Heart left ventricle (tissue), 16 donors: ENCODE measurements around the gene DISP2. TPM values are rescaled to one million over a fixed set of nuclear protein-coding genes. Genes with fewer than 3 reads are reported as not detected.

Source experiments
- ATAC-seq, 4 donors: fragments of 200-7000 bp; cut with Tn5 transposase; one replicate each; pipeline ENCODE4 v1.9.1; 2020 to 2022; ENCODE audit warnings: moderate library complexity in 4 of 4, mild to moderate bottlenecking in 3 of 4, moderate number of reproducible peaks in 1 of 4
- DNase-seq, 5 donors: peaks; one replicate each; pipeline ENCODE4 v3.0.0-alpha.2; 2020
- H3K27ac ChIP-seq, 12 donors: fragments of 200-600 bp; sonication (generic) in 4 of 12; one replicate each; pipeline versions ENCODE4 v1.5.0 to v1.8.0; 2016 to 2022; ENCODE audit warnings: mild to moderate bottlenecking in 2 of 12
- H3K27me3 ChIP-seq, 9 donors: fragments of 200-600 bp; sonication (generic) in 2 of 9; one replicate each; pipeline versions ENCODE4 v1.5.1 to v1.8.0; 2016 to 2022; ENCODE audit warnings: mild to moderate bottlenecking in 3 of 9
- H3K36me3 ChIP-seq, 9 donors: fragments of 200-600 bp; sonication (generic) in 2 of 9; one replicate each; pipeline versions ENCODE4 v1.5.0 to v1.8.0; 2018 to 2022; ENCODE audit warnings: mild to moderate bottlenecking in 2 of 9
- H3K4me1 ChIP-seq, 12 donors: fragments of 200-600 bp; sonication (generic) in 4 of 12; one replicate each; pipeline versions ENCODE4 v1.5.0 to v1.8.0; 2016 to 2022; ENCODE audit warnings: mild to moderate bottlenecking in 3 of 12
- H3K4me3 ChIP-seq, 12 donors: fragments of 200-600 bp; sonication (generic) in 4 of 12; one replicate each; pipeline versions ENCODE4 v1.5.0 to v1.8.0; 2017 to 2022; ENCODE audit warnings: mild to moderate bottlenecking in 9 of 12, moderate library complexity in 4 of 12
- H3K9me3 ChIP-seq, 12 donors: fragments of 200-600 bp; sonication (generic) in 4 of 12; one replicate each; pipeline versions ENCODE4 v1.5.0 to v1.8.0; 2016 to 2022; ENCODE audit warnings: mild to moderate bottlenecking in 1 of 12
- CTCF ChIP-seq, 12 donors: fragments of 200-600 bp; sonication (generic) in 4 of 12; IDR thresholded peaks; one replicate each; pipeline versions ENCODE4 v1.5.0 to v1.8.0; 2018 to 2022; ENCODE audit warnings: antibody characterized with exemption in 12 of 12, mild to moderate bottlenecking in 5 of 12
- POLR2A ChIP-seq, 2 donors: fragments of 450-650 bp; IDR thresholded peaks; one replicate each; pipeline ENCODE4 v1.6.1; 2017; ENCODE audit warnings: antibody characterized with exemption in 2 of 2, mild to moderate bottlenecking in 2 of 2, moderate library complexity in 2 of 2
- WGBS, 4 donors: extraction: QIAGEN DNeasy Blood & Tissue Kit in 2 of 4; methylation state at CpG; one replicate each; pipeline versions ENCODE4 v1.1.5 to v1.1.7; 2013 to 2018; 5-methylcytosine and 5-hydroxymethylcytosine counted together
- intact Hi-C, 10 donors: fragments of 100-400 bp; cut with DNase I; formaldehyde crosslinking; loops; one replicate each; pipeline versions ENCODE4 v1.11.1 to v1.14.2; 2022
- polyA plus RNA-seq, 2 donors: library from polyadenylated mRNA; stranded (reverse); fragments of 200-250 nt; gene quantifications; one replicate each; pipeline ENCODE4 v1.2.3, GENCODE V29; 2013
- total RNA-seq, 9 donors: library from RNA; depleted of rRNA in 2 of 9; stranded (reverse); fragments of >200 nt in 2 of 9; fragmentation: NEBNext Ultra II Directional in 3 of 9; extraction: Animal tissue kit (Norgen Biotek cat#: 25700) in 3 of 9; gene quantifications; one replicate each; pipeline versions ENCODE4 v1.1.0 to v1.2.4, GENCODE V29; 2016 to 2023
- donor health status: ischemic (EF 13 %, LVEDD 7.1; RV severe dilation, severe dysfunction).
- donor health status: healthy with polysubstance abuse.
- donor health status: DM: no; HTN: yes; CAD: no.
- donor health status: DM: no; HTN: no; CAD: no.
- donor health status: ischemic (EF 25% LVEDD 6.9; RV normal size, moderate dysfunction).
- donor health status: ischemic (EF 25% LVEDD 5.7; RV mildly dilated, moderate dysfunction).
- donor health status: healthy.
- donor health status: DM: yes; HTN: yes; CAD: no.
- donor health status: ischemic (EF 35%, LVEDD 5.7; RV mildly dilated, moderate dysfunction).
- donor health status: nonischemic (EF 11% LVEDD 7.7; RV severe dilation, severe dysfunction).
- donor health status: DM: yes; HTN: yes; CAD: no.
- donor health status: PGD.
- donor health status: ischemic (EF 29% LVEDD 5.4; RV normal size, mild dysfunction).
- donor health status: nonischemic (EF 23%, LVEDD 6.1; RV moderate dilation, normal function).

Gene DISP2
- total and polyA plus RNA-seq, 11 donors = 0.10 to 1.8 (median 0.40) TPM

DNA sequence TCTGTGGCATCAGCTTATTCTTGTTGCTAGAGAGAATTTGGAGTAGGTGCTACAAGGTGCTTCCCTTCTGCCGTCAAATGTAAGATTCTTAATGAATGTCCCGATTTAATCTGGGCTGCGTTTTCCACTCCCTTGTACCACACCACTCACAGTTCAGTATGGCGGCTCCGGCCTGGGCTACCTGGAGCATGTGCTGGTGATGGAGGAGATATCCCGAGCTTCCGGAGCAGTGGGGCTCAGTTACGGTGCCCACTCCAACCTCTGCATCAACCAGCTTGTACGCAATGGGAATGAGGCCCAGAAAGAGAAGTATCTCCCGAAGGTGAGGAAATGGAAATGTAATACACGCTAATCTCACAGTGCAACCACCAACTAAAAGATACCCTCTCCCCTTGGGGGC lies 52.5 kb downstream of the DISP2 start:
- TF ChIP-seq POLR2A (IDR thresholded peaks at IDR 0.05) (no peak), CTCF (IDR thresholded peaks at IDR 0.05) (no peak)
- H3K4me1 ChIP-seq = peaks cover 0 to 22% (median 11%) of the 10 kb centered on the region in 12 donors
- DNase-seq = no peak
- no peaks in the 10 kb centered on the region for H3K9me3 ChIP-seq
- no peak for ATAC-seq
- intact Hi-C loops = loop anchor here in 1 of 10 donors (10.0 kb wide), 1 partner anchor 46 kb away; no protein-coding TSS in a partner anchor
- 94 to 97% (median 94%) methylated on average over 11 of the region's 11 CpGs for WGBS, 4 donors
- H3K27me3 ChIP-seq = no peaks in the 10 kb centered on the region
- H3K36me3 ChIP-seq = peaks cover 0 to 81% (median 67%) of the 10 kb centered on the region in 9 donors
- no peak overlapping the region for H3K4me3 ChIP-seq
- H3K27ac ChIP-seq = no peak overlapping the region

GRCh38 chr15:40412095-40412759 lies 54.2 kb downstream of the DISP2 start:
- ATAC-seq (peak in 1 of 4 donors; percentile 30), DNase-seq (no peak)
- Histone ChIP-seq H3K27me3 (no peaks in the 10 kb centered on the region), H3K36me3 (peaks cover 0 to 98% (median 82%) of the 10 kb centered on the region in 9 donors), H3K4me1 (peaks cover 0 to 10% (median under 1%) of the 10 kb centered on the region in 12 donors), H3K9me3 (no peaks in the 10 kb centered on the region), H3K27ac (no peak overlapping the region), H3K4me3 (no peak overlapping the region)
- intact Hi-C loops = loop anchor here in 1 of 10 donors (10.0 kb wide), 1 partner anchor 47 kb away; no protein-coding TSS in a partner anchor
- TF ChIP-seq CTCF (IDR thresholded peaks at IDR 0.05) = no peak
- no peak for TF ChIP-seq POLR2A (IDR thresholded peaks at IDR 0.05)
- 78 to 80% (median 79%) methylated on average over 7 of the region's 7 CpGs for WGBS, 4 donors

- intact Hi-C loops = loop anchor here in 1 of 10 donors (10.0 kb wide), 1 partner anchor 48 kb away; no protein-coding TSS in a partner anchor
- H3K27ac ChIP-seq = no peak overlapping the region
- no peaks in the 10 kb centered on the region for H3K9me3 ChIP-seq
- peaks cover 0 to 100% (median 85%) of the 10 kb centered on the region in 9 donors for H3K36me3 ChIP-seq
- ATAC-seq = no peak
- no peak for DNase-seq
- H3K27me3 ChIP-seq = no peaks in the 10 kb centered on the region
- no peak overlapping the region for H3K4me3 ChIP-seq
- WGBS, 4 donors = 91 to 93% (median 92%) methylated on average over 9 of the region's 9 CpGs
- H3K4me1 ChIP-seq = peaks cover 0 to 1% (median 0%) of the 10 kb centered on the region in 12 donors
- TF ChIP-seq POLR2A (IDR thresholded peaks at IDR 0.05) (no peak), CTCF (IDR thresholded peaks at IDR 0.05) (no peak)
These were observed 55.0 kb downstream of the DISP2 start for GRCh38 chr15:40413036-40413435.

DNA sequence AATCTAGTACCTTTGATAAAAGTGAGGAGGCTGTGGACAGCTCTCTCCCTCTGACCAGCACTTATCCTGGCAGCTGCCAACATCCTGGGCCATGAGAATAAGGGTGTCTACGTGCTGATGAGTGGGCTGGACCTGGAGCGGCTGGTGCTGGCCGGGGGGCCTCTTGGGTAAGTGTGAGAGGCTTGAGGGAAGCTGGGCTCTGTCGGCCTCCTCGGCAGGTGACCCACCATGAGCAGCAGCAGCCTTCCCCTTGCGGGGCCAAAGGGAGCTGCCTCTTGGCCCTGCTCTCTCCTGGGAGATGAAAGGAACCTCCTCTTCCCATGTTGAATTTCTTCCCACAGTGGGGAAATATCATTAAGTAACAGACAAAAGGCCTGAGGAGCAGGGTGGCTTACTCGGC lies 56.8 kb downstream of the DISP2 start:
- no peak overlapping the region for H3K27ac ChIP-seq
- no peak for TF ChIP-seq POLR2A (IDR thresholded peaks at IDR 0.05)
- TF ChIP-seq CTCF (IDR thresholded peaks at IDR 0.05) = no peak
- peaks cover 0 to under 1% (median 0%) of the 10 kb centered on the region in 12 donors for H3K4me1 ChIP-seq
- WGBS, 4 donors = 65 to 90% (median 79%) methylated on average over 2 to 7 of the region's 7 CpGs
- H3K4me3 ChIP-seq = no peak overlapping the region
- ATAC-seq (no peak), DNase-seq (no peak)
- no peaks in the 10 kb centered on the region for H3K9me3 ChIP-seq
- intact Hi-C loops = loop anchor here in 2 of 10 donors (5.0 to 10.0 kb wide), 2 partner anchors 43 to 50 kb away; no protein-coding TSS in a partner anchor
- H3K36me3 ChIP-seq = peaks cover 0 to 94% (median 81%) of the 10 kb centered on the region in 9 donors
- H3K27me3 ChIP-seq = no peaks in the 10 kb centered on the region
